ENCODE data around the gene STX18.
A peak's percentile ranks its signal among the peaks of the same experiment; 100 is the strongest.

The STX18 gene

GRCh38 chr4:4541040-4541631 is 712 bp downstream of the STX18 start:
- no peak for TF ChIP-seq CTCF (IDR thresholded peaks at IDR 0.05; ENCODE audit: extremely low read depth, insufficient read depth, missing control alignments)
- DNase-seq (ENCODE audit: low spot score) = peak; percentile 69
- in situ Hi-C loops (cut with MboI; ENCODE audit: low pct_unique_long_range_greater_than_20kb, low sequenced_read_pairs, unreplicated experiment) = no loop called here

DNA sequence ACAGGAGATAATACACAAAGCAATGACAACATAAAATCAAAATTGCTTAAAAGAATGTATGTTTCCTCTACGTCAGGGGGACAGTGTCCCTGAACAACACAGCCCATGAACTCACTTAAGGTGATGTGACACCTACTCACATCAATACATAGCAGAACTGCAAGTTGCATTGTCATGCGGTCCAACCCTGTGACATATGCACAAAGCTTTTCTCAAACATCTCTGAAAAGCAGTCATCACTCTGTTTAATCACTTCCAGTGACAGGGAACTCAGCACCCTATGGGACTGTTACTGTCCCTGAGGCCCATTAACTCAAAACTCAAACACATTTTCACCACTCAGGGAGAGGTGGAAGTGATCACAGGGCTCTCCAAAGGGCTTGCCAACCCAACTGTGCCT is 2.4 kb downstream of the STX18 start:
- no peak for DNase-seq (ENCODE audit: low spot score)
- no peak for TF ChIP-seq CTCF (IDR thresholded peaks at IDR 0.05; ENCODE audit: extremely low read depth, insufficient read depth, missing control alignments)
- in situ Hi-C loops (cut with MboI; ENCODE audit: low pct_unique_long_range_greater_than_20kb, low sequenced_read_pairs, unreplicated experiment) = no loop called here

GRCh38 chr4:4535590-4535989 is 6.3 kb downstream of the STX18 start:
- DNase-seq (ENCODE audit: low spot score) = no peak
- in situ Hi-C loops (cut with MboI; ENCODE audit: low pct_unique_long_range_greater_than_20kb, low sequenced_read_pairs, unreplicated experiment) = no loop called here
- TF ChIP-seq CTCF (IDR thresholded peaks at IDR 0.05; ENCODE audit: extremely low read depth, insufficient read depth, missing control alignments) = no peak

DNA sequence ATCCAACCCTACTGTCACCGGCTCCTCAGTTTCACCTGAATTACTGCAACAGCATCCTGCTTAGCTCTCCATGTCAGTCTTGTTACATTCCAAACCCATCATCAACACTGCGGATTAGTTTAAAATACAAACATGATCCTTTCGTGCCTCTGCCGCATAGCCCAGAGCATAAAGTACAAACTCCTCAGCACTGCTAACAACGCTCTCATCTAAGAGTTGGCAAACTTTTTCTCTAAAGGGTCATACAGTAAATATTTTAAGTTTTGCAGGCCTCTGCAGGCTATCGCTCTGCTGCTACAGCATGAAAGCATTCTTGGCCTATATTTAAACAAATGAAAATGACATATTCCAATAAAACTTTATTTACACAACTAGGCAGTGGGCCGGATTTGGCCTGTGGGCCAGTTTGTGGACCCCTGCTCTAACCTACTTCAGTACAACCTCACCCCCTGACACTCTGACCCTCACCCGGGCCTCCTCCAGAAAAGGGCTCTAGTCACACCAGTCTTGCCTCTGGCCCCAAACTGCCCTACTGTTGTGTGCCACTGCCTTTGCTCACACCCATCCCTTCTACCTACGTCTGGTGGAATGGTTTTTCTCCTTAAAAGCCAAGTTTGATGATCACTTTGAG is 7.2 kb downstream of the STX18 start:
- no peak for TF ChIP-seq CTCF (IDR thresholded peaks at IDR 0.05; ENCODE audit: extremely low read depth, insufficient read depth, missing control alignments)
- DNase-seq (ENCODE audit: low spot score) = no peak
- in situ Hi-C loops (cut with MboI; ENCODE audit: low pct_unique_long_range_greater_than_20kb, low sequenced_read_pairs, unreplicated experiment) = no loop called here

DNA sequence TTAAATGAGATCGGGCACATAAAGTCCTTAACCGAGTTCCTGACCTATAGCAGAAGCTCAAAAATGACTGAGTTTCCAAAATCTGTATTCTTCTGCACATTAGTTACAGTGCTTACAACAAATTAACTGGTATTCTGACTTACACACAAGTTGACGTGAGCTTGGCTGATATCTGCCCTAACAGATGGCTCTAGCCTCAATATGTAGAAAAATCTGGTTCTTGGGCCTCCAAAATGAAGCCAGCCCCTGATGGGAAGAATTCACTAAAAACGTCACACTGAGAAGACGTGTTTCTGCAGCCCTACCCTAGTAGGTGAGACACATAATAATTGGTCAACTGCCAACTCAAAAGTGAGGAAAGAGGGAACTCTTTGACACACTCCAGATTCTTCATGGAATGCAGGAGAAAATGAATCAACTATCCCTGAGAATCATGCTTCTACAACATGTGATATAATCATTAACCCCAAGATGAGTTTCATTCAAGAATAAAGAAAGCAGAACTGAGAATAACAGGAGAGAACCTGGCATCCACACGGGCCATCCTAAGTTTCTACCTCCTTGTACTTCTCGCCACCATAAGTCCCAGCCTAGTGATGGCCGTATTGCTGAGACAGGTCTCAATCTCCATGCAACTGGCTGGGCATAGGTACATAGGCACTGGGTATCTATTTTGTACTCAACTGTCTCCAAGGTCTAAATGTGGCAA is 8.2 kb downstream of the STX18 start:
- in situ Hi-C loops (cut with MboI; ENCODE audit: low pct_unique_long_range_greater_than_20kb, low sequenced_read_pairs, unreplicated experiment) = no loop called here
- no peak for DNase-seq (ENCODE audit: low spot score)
- TF ChIP-seq CTCF (IDR thresholded peaks at IDR 0.05; ENCODE audit: extremely low read depth, insufficient read depth, missing control alignments) = no peak

- no peak for TF ChIP-seq CTCF (IDR thresholded peaks at IDR 0.05; ENCODE audit: extremely low read depth, insufficient read depth, missing control alignments)
- in situ Hi-C loops (cut with MboI; ENCODE audit: low pct_unique_long_range_greater_than_20kb, low sequenced_read_pairs, unreplicated experiment) = no loop called here
- no peak for DNase-seq (ENCODE audit: low spot score)
Measured at GRCh38 chr4:4532371-4533154, 9.3 kb downstream of the STX18 start.

Data from GM13977 (cell line).